Large intestine (tissue), 12 donors: ENCODE measurements around the gene OR6C4. TPM values are rescaled to one million over a fixed set of nuclear protein-coding genes. Genes with fewer than 3 reads are reported as not detected.
"Not testable (repeated sequence)": the region's sequence is repeated elsewhere in the genome, so short reads cannot be mapped to it uniquely, and the experiment has no call there.

Source experiments
- DNase-seq, 2 donors: peaks; one replicate each; pipeline versions ENCODE4 v3.0.0 to v3.0.0-alpha.2; 2013
- H3K27ac ChIP-seq: one replicate; pipeline ENCODE4 v1.5.1; 2013; ENCODE audit warnings: low read length
- H3K27me3 ChIP-seq: 2 replicates; pipeline ENCODE4 v1.6.1; 2013; ENCODE audit warnings: low read length; ENCODE audit not compliant: control insufficient read depth, insufficient read depth
- H3K36me3 ChIP-seq: 2 replicates; pipeline ENCODE4 v1.6.1; 2013; ENCODE audit warnings: low read length; ENCODE audit not compliant: control insufficient read depth, insufficient read depth
- H3K4me1 ChIP-seq: one replicate; pipeline ENCODE4 v1.6.1; 2013; ENCODE audit warnings: low read length; ENCODE audit not compliant: control insufficient read depth, insufficient read depth
- H3K4me3 ChIP-seq: one replicate; pipeline ENCODE4 v1.5.1; 2013; ENCODE audit warnings: low read length
- H3K9me3 ChIP-seq: one replicate; pipeline ENCODE4 v1.6.1; 2013; ENCODE audit warnings: mild to moderate bottlenecking, low read depth, low read length, moderate library complexity; ENCODE audit not compliant: control insufficient read depth
- WGBS: methylation state at CpG from one replicate; pipeline ENCODE4 v1.1.5; 2013; ENCODE audit warnings: low lambda C conversion rate; ENCODE audit not compliant: insufficient coverage; 5-methylcytosine and 5-hydroxymethylcytosine counted together
- long read RNA-seq, 11 donors: transcript quantifications; one replicate each; lab custom pipeline, GENCODE V29; 2026
- polyA plus RNA-seq: library from polyadenylated mRNA; unstranded; fragments of 120-200 nt; gene quantifications from one replicate; pipeline ENCODE4 v1.2.1, GENCODE V29; 2013

The OR6C4 gene
- polyA plus RNA-seq: not detected
- long read RNA-seq, donor 1: 0 reads
- long read RNA-seq, donor 2: 0 reads
- long read RNA-seq, donor 3: 0 reads
- long read RNA-seq, donor 4: 0 reads
- long read RNA-seq, donor 5: 0 reads
- long read RNA-seq, donor 6: 0 reads
- long read RNA-seq, donor 7: 0 reads
- long read RNA-seq, donor 8: 0 reads
- long read RNA-seq, donor 9: 0 reads
- long read RNA-seq, donor 10: 0 reads
- long read RNA-seq, donor 11: 0 reads

DNA sequence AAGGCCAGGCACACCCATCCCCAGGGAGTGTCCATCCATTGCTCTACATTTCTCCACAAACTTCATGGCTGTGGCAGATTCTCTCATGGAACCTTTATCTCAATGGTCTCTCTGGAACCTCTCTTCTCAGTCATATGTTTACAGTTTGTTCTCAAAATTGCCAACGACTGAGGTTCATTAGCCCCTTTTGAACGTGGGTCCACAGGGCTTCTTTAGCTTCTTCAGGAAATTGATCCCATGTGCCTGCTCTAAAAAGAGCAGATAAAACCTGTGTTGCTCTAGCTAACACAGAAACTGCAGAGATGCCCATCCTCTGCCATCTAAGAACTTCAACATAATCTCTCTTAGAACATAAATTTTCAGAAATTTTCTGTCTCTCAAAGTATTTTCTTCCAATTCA lies at the start of gene OR6C4:
Gene OR6C4, plus strand, starts transcription at position 301 of the 400 bp plus-strand sequence. CDS start 1,625 bp downstream, outside the sequence.
- Histone ChIP-seq H3K27me3 (no peaks in the 10 kb centered on the region), H3K9me3 (no peaks in the 10 kb centered on the region), H3K4me3 (no peak within 1 kb of the TSS), H3K36me3 (no peaks in the 10 kb centered on the region), H3K27ac (no peak within 1 kb of the TSS), H3K4me1 (no peaks in the 10 kb centered on the region)
- WGBS: 80% methylated on average over 1 of the region's 2 CpGs
- DNase-seq: no peak

DNA sequence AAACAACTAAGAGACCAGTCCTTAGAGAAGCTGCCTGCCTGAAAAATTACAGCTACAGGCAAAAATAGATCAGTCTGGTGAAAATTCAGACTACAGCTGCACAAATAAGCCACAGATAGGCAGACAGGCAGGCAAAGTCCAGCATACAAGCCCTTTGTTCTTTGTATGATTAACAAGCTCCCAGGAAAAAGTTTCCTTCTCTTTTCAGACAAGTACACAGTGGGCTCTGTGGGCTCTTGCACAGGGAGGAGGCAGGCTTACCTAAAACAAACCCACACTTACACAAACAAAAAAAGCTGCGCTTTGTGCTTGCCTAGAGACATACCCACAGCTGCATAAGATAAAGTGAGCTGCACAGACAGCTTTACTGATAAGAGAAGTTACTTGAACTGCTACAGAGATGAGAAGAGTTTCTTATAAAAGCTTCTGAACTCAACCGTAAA lies 49.6 kb upstream of the OR6C4 start:
- Histone ChIP-seq H3K27me3 (no peaks in the 10 kb centered on the region), H3K4me1 (peaks cover 12% of the 10 kb centered on the region), H3K4me3 (no peak overlapping the region), H3K9me3 (no peaks in the 10 kb centered on the region), H3K27ac (peak overlapping the region; percentile 64), H3K36me3 (no peaks in the 10 kb centered on the region)
- peak; percentile 57 to 82 for DNase-seq
- WGBS: no CpG with 5 or more reads among the region's 2 CpGs

DNA sequence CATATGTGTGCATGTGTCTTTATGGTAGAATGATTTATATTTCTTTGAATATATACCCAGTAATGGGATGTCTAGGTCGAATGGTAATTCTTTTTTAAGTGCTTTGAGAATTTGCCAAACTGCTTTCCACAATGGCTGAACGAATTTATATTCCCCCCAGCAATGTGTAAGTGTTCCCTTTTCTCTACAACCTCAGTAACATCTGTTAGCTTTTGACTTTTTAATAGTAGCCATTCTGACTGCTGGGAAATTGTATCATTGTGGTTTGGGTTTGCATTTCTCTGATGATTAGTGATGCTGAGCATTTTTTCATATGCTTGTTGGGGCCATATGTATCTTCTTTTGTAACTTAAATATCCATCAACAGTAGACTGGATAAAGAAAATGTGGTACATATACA lies 47.8 kb upstream of the OR6C4 start:
- Histone ChIP-seq H3K27me3 (no peaks in the 10 kb centered on the region), H3K36me3 (no peaks in the 10 kb centered on the region), H3K9me3 (no peaks in the 10 kb centered on the region), H3K4me1 (peaks cover 12% of the 10 kb centered on the region), H3K27ac (no peak overlapping the region), H3K4me3 (no peak overlapping the region)
- WGBS: 93% methylated on average over 2 of the region's 2 CpGs
- DNase-seq: no peak

DNA sequence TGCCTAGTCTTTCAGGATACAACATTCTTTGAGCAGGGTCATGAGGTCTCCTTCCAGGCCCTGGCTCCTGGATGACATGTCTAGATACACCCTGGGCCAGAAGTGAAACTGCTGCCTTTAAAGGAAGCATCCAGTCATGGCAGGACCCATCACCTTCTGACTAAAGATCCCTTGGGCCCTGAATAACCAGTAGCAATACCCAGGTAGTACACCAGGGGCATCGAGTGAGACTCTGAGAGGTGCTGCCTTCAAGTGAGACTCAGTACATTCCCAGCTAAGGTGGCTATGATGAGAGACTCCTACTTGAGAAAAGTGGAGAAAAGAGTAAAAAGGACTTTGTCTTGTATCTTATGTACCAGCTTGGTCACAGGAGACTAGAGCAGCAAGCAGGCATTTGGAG lies 33.7 kb upstream of the OR6C4 start:
- WGBS: no CpG with 5 or more reads among the region's 1 CpG
- Histone ChIP-seq H3K9me3 (no peaks in the 10 kb centered on the region), H3K27me3 (no peaks in the 10 kb centered on the region), H3K4me1 (no peaks in the 10 kb centered on the region), H3K27ac (no peak overlapping the region), H3K36me3 (no peaks in the 10 kb centered on the region), H3K4me3 (no peak overlapping the region)
- DNase-seq: no peak

DNA sequence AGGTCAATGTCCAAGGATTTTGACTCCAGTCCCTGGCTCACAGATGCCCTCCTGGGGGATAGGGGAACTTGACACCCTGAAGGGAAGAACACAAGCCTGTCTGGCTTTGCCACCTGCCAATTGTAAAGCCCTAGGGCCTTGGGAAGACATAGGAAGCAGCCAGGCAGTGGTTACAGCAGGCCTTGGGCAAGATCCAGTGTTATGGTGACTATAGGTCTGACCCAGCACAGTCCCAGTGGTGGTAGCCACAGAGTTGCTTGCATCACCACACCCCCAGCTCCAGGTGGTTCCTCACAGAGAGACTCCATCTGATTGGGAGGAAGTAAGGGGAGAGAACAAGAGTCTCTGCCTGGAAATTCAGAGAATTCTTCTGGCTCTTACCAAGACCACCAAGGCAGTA lies 33.0 kb upstream of the OR6C4 start:
- H3K27ac ChIP-seq: no peak overlapping the region
- H3K4me3 ChIP-seq: no peak overlapping the region
- no peaks in the 10 kb centered on the region for H3K4me1 ChIP-seq
- no peaks in the 10 kb centered on the region for H3K9me3 ChIP-seq
- H3K27me3 ChIP-seq: no peaks in the 10 kb centered on the region
- DNase-seq: no peak
- H3K36me3 ChIP-seq: no peaks in the 10 kb centered on the region

DNA sequence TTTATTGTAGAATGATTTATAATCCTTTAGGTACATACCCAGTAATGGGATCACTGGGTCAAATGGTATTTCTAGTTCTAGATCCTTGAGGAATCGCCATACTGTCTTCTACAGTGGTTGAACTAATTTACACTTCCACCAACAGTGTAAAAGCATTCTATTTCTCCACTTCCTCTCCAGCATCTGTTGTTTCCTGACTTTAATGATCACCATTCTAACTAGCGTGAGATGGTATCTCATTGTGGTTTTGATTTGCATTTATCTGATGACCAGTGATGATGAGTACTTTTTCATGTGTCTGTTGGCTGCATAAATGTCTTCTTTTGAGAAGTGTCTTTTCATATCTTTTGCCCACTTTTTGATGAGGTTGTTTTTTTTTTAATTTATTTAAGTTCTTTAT lies 1.2 kb upstream of the OR6C4 start:
- DNase-seq, H3K27ac ChIP-seq, H3K9me3 ChIP-seq, H3K36me3 ChIP-seq, H3K4me1 ChIP-seq, H3K4me3 ChIP-seq, H3K27me3 ChIP-seq: not testable (repeated sequence)
- no CpG with 5 or more reads among the region's 2 CpGs for WGBS

DNA sequence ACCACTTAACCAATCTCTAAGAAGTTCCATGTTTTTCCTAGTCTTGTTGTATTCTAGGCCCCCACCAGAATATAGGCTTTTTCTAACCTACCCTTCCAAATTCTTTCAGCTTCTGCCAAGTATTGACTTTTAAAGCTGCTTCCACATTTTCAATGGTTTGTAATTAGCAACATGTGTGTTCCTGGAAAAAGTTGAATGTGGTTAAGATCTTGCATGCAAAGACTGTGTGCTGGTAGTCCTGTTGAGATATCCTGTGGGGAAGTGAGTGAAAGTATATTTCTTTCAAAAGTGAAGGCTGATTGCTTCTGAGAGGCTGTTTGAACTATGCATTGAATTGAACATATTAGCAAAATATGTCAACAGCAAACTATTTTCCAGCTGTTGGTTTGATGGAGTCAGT lies 646 bp upstream of the OR6C4 start:
- Histone ChIP-seq H3K4me3 (no peak overlapping the region), H3K27ac (no peak overlapping the region), H3K36me3 (no peaks in the 10 kb centered on the region), H3K27me3 (no peaks in the 10 kb centered on the region), H3K9me3 (no peaks in the 10 kb centered on the region), H3K4me1 (no peaks in the 10 kb centered on the region)
- DNase-seq: no peak

DNA sequence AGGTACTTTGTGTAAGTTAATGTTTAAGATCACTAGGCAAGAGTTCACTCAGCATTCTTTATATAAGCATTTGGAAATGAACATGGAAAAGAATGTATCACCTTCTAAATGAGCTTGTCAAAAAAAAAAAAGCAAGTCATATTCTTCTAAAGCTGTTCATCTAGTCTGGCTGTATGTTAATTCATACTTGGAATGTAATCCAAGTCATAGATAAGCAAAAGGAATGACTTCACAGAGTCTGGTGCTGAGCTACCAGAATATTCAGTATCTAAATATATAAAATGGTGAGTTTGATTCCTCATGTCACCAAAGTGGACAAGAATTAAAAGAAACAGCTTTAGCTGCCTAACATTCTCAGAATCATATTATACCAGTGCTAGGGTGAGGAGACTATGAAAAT lies 4.9 kb downstream of the OR6C4 start:
- H3K4me3 ChIP-seq: no peak overlapping the region
- H3K36me3 ChIP-seq: no peaks in the 10 kb centered on the region
- H3K9me3 ChIP-seq: peaks cover 3% of the 10 kb centered on the region
- no peaks in the 10 kb centered on the region for H3K4me1 ChIP-seq
- no peak overlapping the region for H3K27ac ChIP-seq
- no peak for DNase-seq
- no peaks in the 10 kb centered on the region for H3K27me3 ChIP-seq

DNA sequence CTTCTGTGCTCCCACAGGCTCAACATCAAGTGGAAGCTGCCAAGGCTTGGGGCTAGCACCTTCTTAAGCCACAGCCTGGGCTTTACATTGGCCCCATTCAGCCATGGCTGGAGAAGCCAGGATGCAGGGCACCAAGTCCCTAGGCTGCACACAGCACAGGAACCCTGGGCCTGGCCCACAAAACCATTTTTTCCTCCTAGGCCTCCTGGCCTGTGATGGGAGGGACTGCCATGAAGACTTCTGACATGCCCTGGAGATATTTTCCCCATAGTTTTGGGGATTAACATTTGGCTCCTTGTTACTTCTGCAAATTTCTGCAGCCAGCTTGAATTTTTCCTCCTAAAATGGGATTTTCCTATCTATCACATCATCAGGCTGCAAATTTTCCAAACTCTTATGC lies 20.7 kb downstream of the OR6C4 start:
- H3K4me1 ChIP-seq, DNase-seq, H3K4me3 ChIP-seq, H3K9me3 ChIP-seq, H3K27ac ChIP-seq, H3K36me3 ChIP-seq, H3K27me3 ChIP-seq: not testable (repeated sequence)

DNA sequence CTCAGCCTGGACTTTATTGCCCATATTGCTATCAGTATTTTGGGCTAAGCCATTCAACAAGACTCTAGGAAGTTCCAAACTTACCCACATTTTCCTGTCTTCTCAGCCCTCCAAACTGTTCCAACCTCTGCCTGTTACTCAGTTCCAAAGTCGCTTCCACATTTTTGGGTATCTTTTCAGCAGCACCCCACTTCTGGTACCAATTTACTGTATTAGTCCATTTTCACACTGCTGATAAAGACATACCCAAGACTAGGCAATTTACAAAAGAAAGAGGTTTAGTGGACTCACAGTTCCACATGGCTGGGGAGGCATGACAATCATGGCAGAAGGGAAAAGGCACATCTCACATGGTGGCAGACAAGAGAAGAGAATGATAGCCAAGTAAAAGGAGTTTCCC lies 21.3 kb downstream of the OR6C4 start:
- WGBS: no CpG with 5 or more reads among the region's 1 CpG
- not testable (repeated sequence) for DNase-seq, H3K36me3 ChIP-seq, H3K27ac ChIP-seq, H3K4me1 ChIP-seq, H3K4me3 ChIP-seq, H3K27me3 ChIP-seq, H3K9me3 ChIP-seq

DNA sequence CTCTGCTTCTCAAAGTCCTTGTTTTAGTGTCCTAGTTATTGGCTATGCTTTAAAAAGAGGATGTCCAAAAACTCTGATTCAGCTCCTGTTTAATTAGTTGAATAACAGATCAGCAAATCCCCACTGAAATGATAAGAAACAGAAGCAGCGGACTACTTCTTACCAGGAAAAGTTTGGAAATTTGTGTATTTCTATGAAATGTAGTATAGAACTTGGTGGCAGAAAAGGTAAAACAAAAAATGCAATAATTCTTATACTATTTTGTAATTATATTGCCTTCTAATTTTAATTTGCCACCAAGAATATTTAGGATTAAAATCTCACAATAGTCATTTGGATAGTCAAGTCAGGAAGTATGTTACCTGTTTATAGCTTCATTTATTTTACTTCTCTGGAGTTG lies 22.8 kb downstream of the OR6C4 start, which contains the start of gene OR2AP1:
Gene OR2AP1, plus strand, starts transcription at position 301 of the 400 bp plus-strand sequence. CDS start 1,947 bp downstream, outside the sequence.
- Histone ChIP-seq H3K27ac (no peak within 1 kb of the TSS), H3K4me1 (no peaks in the 10 kb centered on the region), H3K9me3 (peaks cover 2% of the 10 kb centered on the region), H3K4me3 (no peak within 1 kb of the TSS), H3K27me3 (no peaks in the 10 kb centered on the region), H3K36me3 (no peaks in the 10 kb centered on the region)
- no CpG with 5 or more reads among the region's 1 CpG for WGBS
- DNase-seq: no peak
